B cell (primary cell): ENCODE data around the gene CD40.

Experiments
- EZH2 ChIP-seq: IDR thresholded peaks from 2 replicates; pipeline ENCODE4 v1.6.1; 2012; ENCODE audit warnings: borderline replicate concordance, low read depth, mild to moderate bottlenecking, moderate library complexity, low read length; ENCODE audit not compliant: insufficient read depth, poor library complexity, severe bottlenecking
- TF ChIP-seq, protein P1 (sequence below): fragments of 200-600 bp; IDR thresholded peaks from one replicate; pipeline ENCODE4 v1.8.0; 2022; ENCODE audit warnings: antibody characterized with exemption, mild to moderate bottlenecking

DNA sequence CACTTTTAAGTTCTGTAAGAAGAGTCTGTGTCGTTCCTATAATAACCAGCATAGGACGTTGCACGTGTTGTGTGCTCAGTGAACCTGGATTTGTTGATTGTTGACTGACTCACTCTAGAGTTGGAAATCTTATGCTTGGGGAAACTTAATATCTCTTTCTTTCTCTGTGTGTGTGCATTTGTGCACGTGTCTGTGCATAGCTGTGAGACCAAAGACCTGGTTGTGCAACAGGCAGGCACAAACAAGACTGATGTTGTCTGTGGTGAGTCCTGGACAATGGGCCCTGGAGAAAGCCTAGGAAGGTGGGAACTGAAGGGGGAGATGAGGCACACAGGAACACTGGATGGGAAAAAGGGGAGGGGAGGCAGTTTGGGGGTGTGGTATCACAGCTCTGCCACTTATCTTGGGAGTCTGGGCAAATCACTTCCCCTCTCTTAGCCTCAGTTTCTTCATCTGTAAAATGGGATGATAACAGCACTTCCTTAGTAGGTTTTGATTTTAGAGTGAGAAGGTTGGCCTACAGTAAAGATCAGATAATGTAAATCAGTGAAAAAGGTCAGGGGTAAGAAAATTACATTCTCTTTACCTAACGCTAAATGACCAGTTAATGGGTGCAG, 8.4 kb downstream of the CD40 start:
- TF ChIP-seq, protein P1, sequence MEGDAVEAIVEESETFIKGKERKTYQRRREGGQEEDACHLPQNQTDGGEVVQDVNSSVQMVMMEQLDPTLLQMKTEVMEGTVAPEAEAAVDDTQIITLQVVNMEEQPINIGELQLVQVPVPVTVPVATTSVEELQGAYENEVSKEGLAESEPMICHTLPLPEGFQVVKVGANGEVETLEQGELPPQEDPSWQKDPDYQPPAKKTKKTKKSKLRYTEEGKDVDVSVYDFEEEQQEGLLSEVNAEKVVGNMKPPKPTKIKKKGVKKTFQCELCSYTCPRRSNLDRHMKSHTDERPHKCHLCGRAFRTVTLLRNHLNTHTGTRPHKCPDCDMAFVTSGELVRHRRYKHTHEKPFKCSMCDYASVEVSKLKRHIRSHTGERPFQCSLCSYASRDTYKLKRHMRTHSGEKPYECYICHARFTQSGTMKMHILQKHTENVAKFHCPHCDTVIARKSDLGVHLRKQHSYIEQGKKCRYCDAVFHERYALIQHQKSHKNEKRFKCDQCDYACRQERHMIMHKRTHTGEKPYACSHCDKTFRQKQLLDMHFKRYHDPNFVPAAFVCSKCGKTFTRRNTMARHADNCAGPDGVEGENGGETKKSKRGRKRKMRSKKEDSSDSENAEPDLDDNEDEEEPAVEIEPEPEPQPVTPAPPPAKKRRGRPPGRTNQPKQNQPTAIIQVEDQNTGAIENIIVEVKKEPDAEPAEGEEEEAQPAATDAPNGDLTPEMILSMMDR: no peak
- TF ChIP-seq EZH2: no peak
